Lung (tissue), 12 donors: ENCODE measurements around the gene RAB11FIP3. TPM values are rescaled to one million over a fixed set of nuclear protein-coding genes. Genes with fewer than 3 reads are reported as not detected.
A peak's percentile ranks its signal among the peaks of the same experiment; 100 is the strongest.

Source experiments
- ATAC-seq: fragments of 200-7000 bp; cut with Tn5 transposase; one replicate; pipeline ENCODE4 v1.9.1; 2020; ENCODE audit warnings: moderate number of reproducible peaks; ENCODE audit not compliant: insufficient read depth, low FRiP score
- DNase-seq, 3 donors: peaks; one replicate each; pipeline ENCODE4 v3.0.0-alpha.2; 2013 to 2017
- H3K27ac ChIP-seq, 2 donors: one replicate each; pipeline ENCODE4 v1.5.1; 2013; ENCODE audit warnings: mild to moderate bottlenecking in 2 of 2, moderate library complexity in 2 of 2, control low read depth in 1 of 2, inconsistent platforms in 1 of 2, low read depth in 1 of 2, low read length in 1 of 2
- H3K27me3 ChIP-seq, 3 donors: one replicate each; pipeline ENCODE4 v1.5.1; 2013; ENCODE audit warnings: low read length in 2 of 3; ENCODE audit not compliant: control insufficient read depth in 3 of 3, insufficient read depth in 3 of 3
- H3K36me3 ChIP-seq, 4 donors: one replicate each; pipeline ENCODE4 v1.5.1; 2013; ENCODE audit warnings: low read length in 4 of 4, mild to moderate bottlenecking in 1 of 4, moderate library complexity in 1 of 4; ENCODE audit not compliant: control insufficient read depth in 4 of 4, insufficient read depth in 4 of 4
- H3K4me1 ChIP-seq, 5 donors: one replicate each; pipeline ENCODE4 v1.5.1; 2013; ENCODE audit warnings: low read length in 5 of 5, mild to moderate bottlenecking in 2 of 5, moderate library complexity in 1 of 5; ENCODE audit not compliant: control insufficient read depth in 5 of 5, insufficient read depth in 5 of 5
- H3K4me3 ChIP-seq: one replicate; pipeline ENCODE4 v1.5.1; 2013; ENCODE audit warnings: mild to moderate bottlenecking, control low read depth, moderate library complexity
- H3K9ac ChIP-seq, 2 donors: one replicate each; pipeline ENCODE4 v1.5.1; 2013; ENCODE audit warnings: low read length in 2 of 2, control low read depth in 1 of 2; ENCODE audit not compliant: insufficient read depth in 1 of 2
- H3K9me3 ChIP-seq, 4 donors: one replicate each; pipeline ENCODE4 v1.5.1; 2013; ENCODE audit warnings: low read length in 3 of 4, mild to moderate bottlenecking in 1 of 4, moderate library complexity in 1 of 4; ENCODE audit not compliant: control insufficient read depth in 4 of 4, insufficient read depth in 3 of 4
- WGBS, 2 donors: extraction: QIAGEN DNeasy Blood & Tissue Kit; methylation state at CpG; one replicate each; pipeline ENCODE4 v1.1.7; 2013; 5-methylcytosine and 5-hydroxymethylcytosine counted together
- polyA plus RNA-seq, 2 donors: library from polyadenylated mRNA; stranded (reverse); fragments of 200-250 nt; gene quantifications; one replicate each; pipeline ENCODE4 v1.2.1, GENCODE V29; 2013
- total RNA-seq, 2 donors: library from RNA; depleted of rRNA in 1 of 2; stranded (reverse); fragments of >200 nt in 1 of 2; gene quantifications; one replicate each; pipeline ENCODE4 v1.2.1, GENCODE V29; 2014 to 2021
- TF ChIP-seq, protein P1 (sequence below): IDR thresholded peaks from 2 replicates; pipeline ENCODE4 v1.5.1; 2012; ENCODE audit warnings: mild to moderate bottlenecking; ENCODE audit errors: control extremely low read depth, extremely low read depth
- donor health status: control.
- donor health status: control.
- donor health status: Bipolar disorder and iron deficiency.
- donor health status: healthy.
- donor health status: DM: yes; HTN: yes; CAD: no.

RAB11FIP3 gene
- total and polyA plus RNA-seq, 4 donors, result 20.7 to 38.3 (median 21.5) TPM

DNA sequence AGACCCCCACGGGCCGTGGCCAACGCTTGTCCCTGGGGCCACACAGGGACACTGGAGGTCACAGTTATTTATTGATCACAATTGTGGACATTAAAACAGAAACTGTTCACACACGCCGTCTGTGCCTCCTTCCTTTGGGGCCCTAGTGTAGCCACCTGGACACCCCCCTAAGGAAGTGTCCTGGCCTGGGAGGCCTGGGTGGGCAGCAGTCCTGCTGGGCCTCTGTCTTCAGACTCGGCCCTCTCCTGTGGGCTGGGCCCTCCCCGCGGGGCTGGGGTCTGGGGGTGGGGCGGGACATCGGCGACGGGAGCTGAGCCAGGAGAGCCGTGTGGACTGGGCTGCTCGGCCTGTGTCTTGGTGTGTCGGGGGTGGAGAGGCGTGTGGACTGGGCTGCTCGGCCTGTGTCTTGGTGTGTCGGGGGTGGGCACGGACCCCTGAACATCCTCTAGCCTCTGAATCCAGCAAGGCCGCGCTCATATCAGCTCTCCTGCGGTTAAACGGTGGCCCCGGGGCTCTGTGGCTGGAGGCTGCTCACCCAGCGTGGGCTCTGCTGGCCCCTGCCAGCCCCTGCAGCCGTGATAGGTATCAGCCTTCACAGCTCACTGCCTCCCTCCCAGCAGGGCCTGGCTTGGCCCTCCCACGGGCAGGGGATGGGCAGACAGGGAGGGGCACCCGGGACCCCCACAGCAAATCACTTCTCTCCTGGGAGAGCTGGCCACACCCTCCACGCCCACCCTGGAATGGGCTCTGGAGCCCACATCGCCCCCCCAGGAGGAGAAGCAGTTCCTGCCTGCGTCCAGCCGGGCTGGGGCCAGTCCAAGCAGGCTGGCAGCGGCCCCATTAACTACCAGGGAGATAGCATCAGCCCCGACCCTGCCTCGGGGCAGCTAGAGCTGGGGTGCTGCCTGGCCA lies 140.2 kb downstream of the RAB11FIP3 start:
- no peak overlapping the region for H3K4me3 ChIP-seq
- no peak overlapping the region for H3K9ac ChIP-seq
- no peak overlapping the region for H3K27ac ChIP-seq
- DNase-seq (peak; percentile 59 to 73 (median 72)), ATAC-seq (no peak)
- peaks cover 0 to 35% (median 15%) of the 10 kb centered on the region in 5 donors for H3K4me1 ChIP-seq
- peaks cover 0 to 21% (median 10%) of the 10 kb centered on the region in 3 donors for H3K27me3 ChIP-seq
- TF ChIP-seq, protein P1, sequence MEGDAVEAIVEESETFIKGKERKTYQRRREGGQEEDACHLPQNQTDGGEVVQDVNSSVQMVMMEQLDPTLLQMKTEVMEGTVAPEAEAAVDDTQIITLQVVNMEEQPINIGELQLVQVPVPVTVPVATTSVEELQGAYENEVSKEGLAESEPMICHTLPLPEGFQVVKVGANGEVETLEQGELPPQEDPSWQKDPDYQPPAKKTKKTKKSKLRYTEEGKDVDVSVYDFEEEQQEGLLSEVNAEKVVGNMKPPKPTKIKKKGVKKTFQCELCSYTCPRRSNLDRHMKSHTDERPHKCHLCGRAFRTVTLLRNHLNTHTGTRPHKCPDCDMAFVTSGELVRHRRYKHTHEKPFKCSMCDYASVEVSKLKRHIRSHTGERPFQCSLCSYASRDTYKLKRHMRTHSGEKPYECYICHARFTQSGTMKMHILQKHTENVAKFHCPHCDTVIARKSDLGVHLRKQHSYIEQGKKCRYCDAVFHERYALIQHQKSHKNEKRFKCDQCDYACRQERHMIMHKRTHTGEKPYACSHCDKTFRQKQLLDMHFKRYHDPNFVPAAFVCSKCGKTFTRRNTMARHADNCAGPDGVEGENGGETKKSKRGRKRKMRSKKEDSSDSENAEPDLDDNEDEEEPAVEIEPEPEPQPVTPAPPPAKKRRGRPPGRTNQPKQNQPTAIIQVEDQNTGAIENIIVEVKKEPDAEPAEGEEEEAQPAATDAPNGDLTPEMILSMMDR, result no peak
- H3K36me3 ChIP-seq, result no peaks in the 10 kb centered on the region
- peaks cover 0 to 4% (median 0%) of the 10 kb centered on the region in 4 donors for H3K9me3 ChIP-seq
- WGBS, 2 donors, result 59 to 86% methylated on average over 23 to 35 of the region's 35 CpGs

DNA sequence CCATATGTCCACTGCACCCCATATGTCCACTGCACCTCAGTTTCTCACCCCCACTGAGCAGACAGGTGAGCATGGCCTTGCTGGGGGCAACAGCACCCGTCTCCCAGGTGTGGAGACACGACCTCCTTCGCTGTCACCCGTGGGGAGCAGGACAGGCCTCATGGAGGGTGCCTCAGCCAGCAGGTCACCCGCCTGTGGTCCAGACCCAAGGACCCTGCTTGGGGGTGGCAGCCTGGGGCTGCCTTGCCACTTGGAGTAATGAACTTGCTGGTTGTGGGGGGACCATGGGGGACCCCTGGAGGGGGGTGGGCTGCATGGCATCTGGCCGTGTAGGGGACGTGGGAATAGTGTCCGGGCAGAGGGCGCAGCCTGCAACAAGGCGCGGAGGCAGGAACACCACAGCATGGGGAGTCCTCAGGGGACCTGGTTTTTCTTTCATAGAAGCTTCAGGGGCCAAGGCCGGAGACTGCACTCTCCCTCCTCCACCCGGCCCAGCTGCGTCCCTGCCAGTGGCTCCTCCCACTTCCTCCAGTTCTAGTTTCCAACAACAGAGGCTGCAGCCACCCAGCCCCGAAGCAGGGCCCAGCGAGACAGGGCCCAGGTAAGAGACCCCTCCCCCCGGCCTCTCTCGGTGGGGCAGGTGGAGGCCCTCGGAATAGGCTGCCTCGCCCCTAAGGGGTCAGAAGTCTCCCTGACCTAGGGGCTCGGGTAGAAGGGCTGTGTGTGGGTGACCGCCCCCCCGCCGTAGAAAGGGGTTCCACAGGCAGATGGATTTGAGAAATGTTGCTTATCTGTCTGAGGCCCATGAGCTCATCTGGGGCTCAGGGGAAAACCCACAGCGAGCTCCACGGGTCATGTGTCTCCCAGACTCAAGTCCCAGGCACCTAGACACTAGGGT lies 141.3 kb downstream of the RAB11FIP3 start, which contains the start of gene NHLRC4:
NHLRC4 (plus strand) TSS at position 531 of the 898 bp plus-strand sequence. CDS start 1,043 bp downstream, outside the sequence.
- peak; percentile 76 to 87 (median 81) for DNase-seq
- peak within 1 kb of the TSS in 1 of 2 donors; percentile 3 for H3K9ac ChIP-seq
- H3K4me1 ChIP-seq, result peaks cover 0 to 35% (median 21%) of the 10 kb centered on the region in 5 donors

DNA sequence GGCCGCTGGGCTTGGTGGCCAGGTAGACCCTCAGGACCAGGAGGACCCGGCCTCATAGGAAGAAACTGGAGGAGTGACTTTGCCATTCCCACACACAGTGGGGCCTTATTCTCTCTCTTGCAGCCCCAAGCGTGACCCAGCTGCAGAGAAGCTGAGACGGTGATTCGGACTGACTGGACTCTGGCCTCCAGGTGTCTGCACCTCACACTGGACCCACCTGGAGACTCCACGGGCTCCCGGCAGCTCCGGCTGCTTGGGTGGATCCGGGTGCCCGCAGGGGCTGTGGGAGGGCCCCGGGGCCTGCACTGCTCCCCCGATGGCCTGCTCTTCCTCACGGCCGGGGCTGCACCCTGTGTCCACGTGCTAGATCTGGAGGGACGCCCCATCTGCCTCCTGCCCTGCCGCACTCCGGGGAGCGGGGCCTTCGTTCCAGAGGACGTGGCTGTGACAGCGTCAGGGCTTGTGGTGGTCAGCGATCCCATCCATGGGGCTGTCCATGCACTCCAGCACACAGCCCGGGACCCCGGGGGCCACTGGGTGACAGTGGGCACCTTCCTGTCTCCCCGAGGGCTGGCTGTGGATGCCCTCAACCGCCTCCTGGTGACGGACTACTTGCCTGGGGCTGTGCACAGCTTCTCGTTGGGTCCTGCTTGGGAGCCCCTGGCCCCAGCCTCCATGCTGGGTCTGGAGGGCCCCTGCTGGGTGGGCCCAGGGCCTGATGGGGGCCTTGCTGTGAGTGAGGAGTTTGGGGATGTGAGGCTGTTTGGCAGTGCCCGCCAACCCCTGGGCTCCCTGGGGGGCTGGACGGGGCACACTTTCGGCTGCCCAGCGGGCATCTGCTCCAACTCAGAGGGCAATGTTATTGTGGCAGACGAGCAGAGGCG lies 142.2 kb downstream of the RAB11FIP3 start:
- WGBS, 2 donors, result 93 to 96% methylated on average over 34 to 35 of the region's 35 CpGs
- Histone ChIP-seq H3K36me3 (peaks cover 0 to under 1% (median 0%) of the 10 kb centered on the region in 4 donors), H3K4me1 (peaks cover 0 to 35% (median 21%) of the 10 kb centered on the region in 5 donors), H3K9me3 (no peaks in the 10 kb centered on the region), H3K4me3 (no peak overlapping the region), H3K9ac (peak overlapping the region in 1 of 2 donors; percentile 3), H3K27me3 (peaks cover 0 to 3% (median 0%) of the 10 kb centered on the region in 3 donors), H3K27ac (no peak overlapping the region)
- TF ChIP-seq, protein P1, result no peak
- DNase-seq, result no peak
- no peak for ATAC-seq

More for the DNA sequence above, 141.3 kb downstream of the RAB11FIP3 start, which contains the start of gene NHLRC4:
- peaks cover 0 to 4% (median 0%) of the 10 kb centered on the region in 4 donors for H3K9me3 ChIP-seq
- peaks cover 0 to 12% (median 5%) of the 10 kb centered on the region in 3 donors for H3K27me3 ChIP-seq
- no peak for ATAC-seq
- TF ChIP-seq, protein P1, result no peak
- H3K36me3 ChIP-seq, result no peaks in the 10 kb centered on the region
- H3K4me3 ChIP-seq, result no peak within 1 kb of the TSS
- 28 to 32% methylated on average over 26 of the region's 26 CpGs for WGBS, 2 donors
- no peak within 1 kb of the TSS for H3K27ac ChIP-seq
